HEK293 (cell line): Measurements from ENCODE around the gene SIX2.
A peak's percentile ranks its signal among the peaks of the same experiment; 100 is the strongest.

Source experiments
- CTCF ChIA-PET: fragments of 350-600 bp; formaldehyde crosslinking; extraction: SDS; loops from one replicate; lab custom pipeline; 2021; ENCODE audit warnings: antibody characterized with exemption; lab: Yijun Ruan, JAX
- POLR2A ChIA-PET: fragments of 300-600 bp; formaldehyde crosslinking; extraction: SDS; loops from one replicate; lab custom pipeline; 2020; ENCODE audit warnings: antibody characterized with exemption, inconsistent platforms; lab: Yijun Ruan, JAX
- H3K27ac ChIP-seq: fragments of 200-500 bp; sonication (Bioruptor generic); 2 replicates; pipeline ENCODE4 v1.5.1; 2014; ENCODE audit warnings: low read depth, low read length, control low read depth, inconsistent platforms; ENCODE audit errors: extremely low read depth
- H3K36me3 ChIP-seq, 2 experiments: fragments of 200-500 bp in 1 of 2; sonication (Bioruptor generic) in 1 of 2; 1 replicate in 1 of 2; 2 replicates in 1 of 2; pipeline ENCODE4 v1.5.1; 2014 to 2017; ENCODE audit warnings: inconsistent platforms in 2 of 2, low read length in 2 of 2; ENCODE audit not compliant: control insufficient read depth in 2 of 2, insufficient read depth in 1 of 2
- H3K4me1 ChIP-seq: fragments of 200-500 bp; sonication (Bioruptor generic); 2 replicates; pipeline ENCODE4 v1.5.1; 2014; ENCODE audit warnings: mild to moderate bottlenecking, low read length, inconsistent platforms; ENCODE audit not compliant: control insufficient read depth, insufficient read depth
- H3K4me3 ChIP-seq: 2 replicates; pipeline ENCODE4 v1.5.1; 2011; ENCODE audit warnings: low read depth, mild to moderate bottlenecking, control low read depth, low read length, moderate library complexity
- H3K9me3 ChIP-seq: fragments of 200-500 bp; sonication (Bioruptor generic); 2 replicates; pipeline ENCODE4 v1.5.1; 2014; ENCODE audit warnings: low read depth, low read length, inconsistent platforms; ENCODE audit not compliant: control insufficient read depth, insufficient read depth
- CTCF ChIP-seq: fragments of 450-650 bp; formaldehyde crosslinking; IDR thresholded peaks from 2 replicates; pipeline ENCODE4 v1.5.1; 2016; ENCODE audit warnings: missing biosample characterization, missing genetic modification characterization
- GLI4 ChIP-seq: fragments of 450-650 bp; formaldehyde crosslinking; IDR thresholded peaks from 2 replicates; pipeline ENCODE4 v1.5.1; 2016; ENCODE audit warnings: missing biosample characterization, missing genetic modification characterization
- IKZF3 ChIP-seq: fragments of 450-650 bp; IDR thresholded peaks from 2 replicates; pipeline ENCODE4 v1.5.0; 2018; ENCODE audit warnings: missing biosample characterization, mild to moderate bottlenecking, missing genetic modification characterization, moderate library complexity
- KLF1 ChIP-seq: fragments of 450-650 bp; formaldehyde crosslinking; IDR thresholded peaks from 2 replicates; pipeline ENCODE4 v1.5.1; 2016; ENCODE audit warnings: missing biosample characterization, missing genetic modification characterization
- OSR2 ChIP-seq: fragments of 450-650 bp; formaldehyde crosslinking; IDR thresholded peaks from 2 replicates; pipeline ENCODE4 v1.5.1; 2016; ENCODE audit warnings: missing biosample characterization, missing genetic modification characterization
- TCF7L2 ChIP-seq: IDR thresholded peaks from 2 replicates; pipeline ENCODE4 v1.6.1; 2011; ENCODE audit warnings: low read depth, mild to moderate bottlenecking, inconsistent platforms, low read length, moderate library complexity, borderline replicate concordance
- ZBTB17 ChIP-seq: fragments of 450-650 bp; formaldehyde crosslinking; IDR thresholded peaks from 2 replicates; pipeline ENCODE4 v1.5.1; 2016; ENCODE audit warnings: missing biosample characterization, missing genetic modification characterization
- ZFHX2 ChIP-seq: fragments of 450-650 bp; formaldehyde crosslinking; conservative IDR thresholded peaks from 2 replicates; pipeline ENCODE4 v1.5.1; 2016; ENCODE audit warnings: missing biosample characterization, missing genetic modification characterization
- ZFP41 ChIP-seq: fragments of 450-650 bp; formaldehyde crosslinking; IDR thresholded peaks from 2 replicates; pipeline ENCODE4 v1.5.1; 2016; ENCODE audit warnings: missing biosample characterization, missing genetic modification characterization, borderline replicate concordance
- ZNF274 ChIP-seq, 2 experiments: fragments of 200-500 bp in 1 of 2; fragments of 450-650 bp in 1 of 2; sonication (Bioruptor generic) in 1 of 2; formaldehyde crosslinking in 1 of 2; IDR thresholded peaks; 2 replicates each; pipeline versions ENCODE4 v1.5.1 to v1.6.1; 2014 to 2016; ENCODE audit warnings: borderline replicate concordance in 1 of 2, inconsistent platforms in 1 of 2, low read length in 1 of 2, missing biosample characterization in 1 of 2, missing genetic modification characterization in 1 of 2
- ZNF335 ChIP-seq: fragments of 450-650 bp; formaldehyde crosslinking; conservative IDR thresholded peaks from 2 replicates; pipeline ENCODE4 v1.5.1; 2016; ENCODE audit warnings: missing biosample characterization, missing genetic modification characterization
- ZNF398 ChIP-seq: fragments of 450-650 bp; formaldehyde crosslinking; IDR thresholded peaks from 2 replicates; pipeline ENCODE4 v1.5.1; 2017; ENCODE audit warnings: missing biosample characterization, missing genetic modification characterization
- ZNF518A ChIP-seq: fragments of 450-650 bp; formaldehyde crosslinking; conservative IDR thresholded peaks from 2 replicates; pipeline ENCODE4 v1.5.1; 2016; ENCODE audit warnings: low read depth, missing biosample characterization, missing genetic modification characterization
- ZNF623 ChIP-seq: fragments of 450-650 bp; formaldehyde crosslinking; IDR thresholded peaks from 2 replicates; pipeline ENCODE4 v1.5.1; 2016; ENCODE audit warnings: missing biosample characterization, missing genetic modification characterization
- ZNF664 ChIP-seq: fragments of 450-650 bp; formaldehyde crosslinking; IDR thresholded peaks from 2 replicates; pipeline ENCODE4 v1.5.1; 2016; ENCODE audit warnings: missing biosample characterization, missing genetic modification characterization
- TF ChIP-seq, protein P1 (sequence below): fragments of 450-650 bp; formaldehyde crosslinking; IDR thresholded peaks from 2 replicates; pipeline ENCODE4 v1.5.1; 2017; ENCODE audit warnings: missing biosample characterization, missing genetic modification characterization

The SIX2 gene

DNA sequence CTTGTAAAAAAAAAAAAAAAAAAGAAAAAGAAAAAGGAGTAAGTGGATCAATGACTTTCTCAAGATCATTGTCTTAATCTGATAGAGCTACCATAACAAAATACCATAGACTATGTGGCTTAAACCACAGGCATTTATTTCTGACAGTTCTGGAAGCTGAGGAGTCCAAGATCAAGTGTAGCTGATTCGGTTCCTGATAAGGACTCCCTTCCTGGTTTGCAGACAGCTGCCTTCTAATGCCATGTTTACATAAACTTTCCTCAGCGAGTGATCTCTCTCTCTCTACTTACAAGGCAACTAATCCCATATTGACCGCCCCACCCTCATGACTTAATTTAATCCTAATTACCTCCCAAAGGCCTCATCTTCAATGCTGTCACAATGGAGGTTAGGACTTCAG lies 36.5 kb upstream of the SIX2 start (continued):
- TF ChIP-seq OSR2 = no peak
- no peak for TF ChIP-seq ZFP41 (tag by site-specific recombination)
- TF ChIP-seq ZBTB17 = no peak
- TF ChIP-seq ZNF664 (tag by site-specific recombination) = no peak
- TF ChIP-seq TCF7L2 = no peak
- TF ChIP-seq, protein P1, sequence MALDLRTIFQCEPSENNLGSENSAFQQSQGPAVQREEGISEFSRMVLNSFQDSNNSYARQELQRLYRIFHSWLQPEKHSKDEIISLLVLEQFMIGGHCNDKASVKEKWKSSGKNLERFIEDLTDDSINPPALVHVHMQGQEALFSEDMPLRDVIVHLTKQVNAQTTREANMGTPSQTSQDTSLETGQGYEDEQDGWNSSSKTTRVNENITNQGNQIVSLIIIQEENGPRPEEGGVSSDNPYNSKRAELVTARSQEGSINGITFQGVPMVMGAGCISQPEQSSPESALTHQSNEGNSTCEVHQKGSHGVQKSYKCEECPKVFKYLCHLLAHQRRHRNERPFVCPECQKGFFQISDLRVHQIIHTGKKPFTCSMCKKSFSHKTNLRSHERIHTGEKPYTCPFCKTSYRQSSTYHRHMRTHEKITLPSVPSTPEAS (tag by site-specific recombination) = no peak
- TF ChIP-seq IKZF3 = no peak
- no peak for TF ChIP-seq CTCF (tag by site-specific recombination)
- no peak for TF ChIP-seq KLF1 (tag by site-specific recombination)

DNA sequence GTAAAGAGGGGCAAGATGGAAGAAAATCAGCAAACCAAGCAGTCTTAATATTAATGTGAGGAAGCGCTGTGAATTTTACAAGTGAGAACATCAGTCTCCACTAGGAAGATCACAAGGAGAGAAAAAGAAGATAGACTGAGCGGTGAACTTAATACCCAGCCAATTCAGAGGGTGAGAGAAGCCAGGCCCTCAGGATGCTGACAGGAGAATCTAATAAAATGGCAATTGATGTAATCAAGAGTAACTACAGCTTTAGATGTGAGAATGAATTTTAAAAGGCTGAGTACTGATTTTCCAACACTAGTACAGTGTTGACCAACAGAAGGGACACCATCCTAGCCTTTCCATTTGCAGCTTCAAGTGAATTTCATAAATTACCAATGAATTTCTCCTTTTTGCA lies 35.7 kb upstream of the SIX2 start:
- TF ChIP-seq ZNF398 (no peak), GLI4 (tag by site-specific recombination) (no peak), ZNF518A (tag by site-specific recombination) (no peak), ZFHX2 (no peak), ZNF274 (IDR thresholded peaks at IDR 0.05; ENCODE audit: low read length) (no peak), ZNF274 (tag by site-specific recombination; IDR thresholded peaks at IDR 0.05; ENCODE audit: borderline replicate concordance) (no peak)
- Histone ChIP-seq H3K4me3 (no peak overlapping the region), H3K36me3 (no peaks in the 10 kb centered on the region), H3K4me1 (no peaks in the 10 kb centered on the region), H3K27ac (no peak overlapping the region), H3K9me3 (no peaks in the 10 kb centered on the region)
- ChIA-PET CTCF (interaction anchor here (0.5 kb wide), 1 partner anchor 449 kb away, joined by 3 read pairs; no protein-coding TSS in a partner anchor), POLR2A (no interaction called here)

DNA sequence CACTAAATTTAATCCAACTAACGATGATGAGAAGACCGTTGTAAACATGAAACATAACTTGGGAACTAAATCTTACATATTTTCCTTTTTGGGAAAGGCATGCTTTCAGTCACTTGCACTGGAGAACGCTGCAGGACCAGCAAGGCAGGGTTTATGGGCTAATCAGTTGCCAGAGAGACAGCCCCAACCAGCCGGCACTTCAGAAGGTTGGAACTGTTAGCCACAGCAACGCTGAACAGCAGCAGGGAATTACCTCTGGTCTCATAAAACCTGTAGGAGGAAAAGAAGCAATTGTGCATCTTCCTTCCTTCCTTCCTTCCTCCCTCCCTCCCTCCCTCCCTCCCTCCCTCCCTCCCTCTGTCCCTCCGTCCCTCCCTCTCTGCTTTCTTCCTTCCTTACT lies 33.9 kb upstream of the SIX2 start:
- POLR2A ChIA-PET = no interaction called here
- CTCF ChIA-PET = no interaction called here

More for the DNA sequence above, 33.9 kb upstream of the SIX2 start:
- TF ChIP-seq ZNF623 (tag by site-specific recombination) = no peak
- peak; percentile 47 for TF ChIP-seq ZNF335 (tag by site-specific recombination)
- Histone ChIP-seq H3K36me3 (no peaks in the 10 kb centered on the region), H3K27ac (no peak overlapping the region), H3K4me1 (no peaks in the 10 kb centered on the region), H3K4me3 (no peak overlapping the region), H3K9me3 (no peaks in the 10 kb centered on the region)
